ENCODE results near the gene ETV2.
A peak's percentile ranks its signal among the peaks of the same experiment; 100 is the strongest.
"Not testable (repeated sequence)": the region's sequence is repeated elsewhere in the genome, so short reads cannot be mapped to it uniquely, and the experiment has no call there.

The ETV2 gene

GRCh38 chr19:35675589-35676140 is 34.1 kb downstream of the ETV2 start:
- no peak overlapping the region for H3K4me3 ChIP-seq
- peaks cover 20 to 33% (median 25%) of the 10 kb centered on the region in 11 experiments for H3K27me3 ChIP-seq
- H3K4me1 ChIP-seq: peaks cover 0 to 7% (median 3%) of the 10 kb centered on the region in 10 experiments; a peak in 3 of 20 replicates
- no peaks in the 10 kb centered on the region for H3K9me3 ChIP-seq (replicated peaks in 1 of 11)
- no peak for TF ChIP-seq Cebpa-rat (IDR thresholded peaks at IDR 0.05)
- H3K36me3 ChIP-seq: no peaks in the 10 kb centered on the region
- no peak overlapping the region for H3K27ac ChIP-seq
- no peak overlapping the region for H3K4me2 ChIP-seq
- H4K20me1 ChIP-seq: no peaks in the 10 kb centered on the region
- H3K9ac ChIP-seq: no peak overlapping the region

DNA sequence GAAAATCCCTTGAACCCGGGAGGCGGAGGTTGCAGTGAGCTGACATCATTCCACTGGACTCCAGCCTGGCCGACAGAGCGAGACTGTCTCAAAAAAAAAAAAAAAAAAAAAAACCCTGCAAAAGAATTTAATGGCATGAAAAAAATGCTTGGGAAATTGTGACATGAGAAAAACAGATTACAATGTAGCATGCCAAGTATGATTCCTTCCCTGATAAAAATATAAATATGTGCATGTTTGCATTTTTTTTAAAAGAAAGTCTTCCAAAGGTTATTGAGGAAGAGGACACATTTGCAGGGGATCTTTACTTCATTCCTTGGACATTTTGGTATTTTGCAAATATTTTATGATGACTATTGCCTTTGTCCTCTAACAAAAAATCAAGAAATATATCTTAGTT is 48.3 kb downstream of the ETV2 start:
- H4K20me1 ChIP-seq: no peaks in the 10 kb centered on the region

DNA sequence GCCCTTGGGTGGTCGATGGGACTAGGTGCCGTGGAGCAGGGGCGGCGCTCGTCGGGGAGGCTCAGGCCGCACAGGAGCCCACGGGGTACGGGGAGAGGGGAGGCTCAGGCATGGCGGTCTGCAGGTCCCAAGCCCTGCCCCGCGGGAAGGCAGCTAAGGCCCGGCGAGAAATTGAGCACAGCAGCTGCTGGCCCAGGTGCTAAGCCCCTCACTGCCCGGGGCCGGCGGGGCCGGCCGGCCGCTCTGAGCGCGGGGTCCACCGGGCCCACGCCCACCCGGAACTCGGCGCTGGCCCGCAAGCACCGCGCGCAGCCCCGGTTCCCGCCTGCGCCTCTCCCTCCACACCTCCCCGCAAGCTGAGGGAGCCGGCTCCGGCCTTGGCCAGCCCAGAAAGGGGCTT is 49.6 kb downstream of the ETV2 start:
- not testable (repeated sequence) for H3K4me3 ChIP-seq; H3K4me2 ChIP-seq; H3K27me3 ChIP-seq; H3K27ac ChIP-seq; H4K20me1 ChIP-seq; H3K9me3 ChIP-seq (replicated peaks in 1 of 11); H3K9ac ChIP-seq; H3K36me3 ChIP-seq
- H3K4me1 ChIP-seq: peaks cover 0 to 17% (median 12%) of the 10 kb centered on the region in 10 experiments; a peak in 15 of 20 replicates

More for the DNA sequence above, 48.3 kb downstream of the ETV2 start:
- Histone ChIP-seq H3K27me3 (no peaks in the 10 kb centered on the region), H3K4me3 (no peak overlapping the region), H3K9me3 (replicated peaks in 1 of 11) (no peaks in the 10 kb centered on the region), H3K4me2 (no peak overlapping the region), H3K36me3 (no peaks in the 10 kb centered on the region), H3K27ac (no peak overlapping the region), H3K4me1 (peaks cover 0 to 17% (median 12%) of the 10 kb centered on the region in 10 experiments; a peak in 15 of 20 replicates), H3K9ac (no peak overlapping the region)
- no peak for TF ChIP-seq Cebpa-rat (IDR thresholded peaks at IDR 0.05)

DNA sequence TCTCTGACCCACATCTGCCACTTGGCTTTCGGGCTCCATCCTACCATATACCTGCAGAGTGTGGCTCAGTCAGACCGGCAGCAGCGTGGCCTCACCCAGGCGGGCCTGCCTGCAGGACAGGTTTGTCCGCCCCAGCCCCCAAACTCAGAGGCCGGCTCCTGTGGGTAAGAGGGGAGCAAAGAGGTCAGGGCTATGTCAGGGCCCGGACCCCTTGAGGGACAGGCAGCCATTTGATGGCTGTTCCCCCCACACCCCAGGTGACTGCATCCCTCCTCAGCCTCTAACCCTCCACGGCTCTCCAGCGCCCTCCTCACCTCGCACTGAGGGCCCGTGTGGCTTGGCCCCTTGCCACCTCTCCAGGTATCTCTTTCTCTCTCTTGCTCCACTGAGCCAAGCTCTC is 50.5 kb downstream of the ETV2 start:
- H3K9ac ChIP-seq: 0 out of 22 replicates have a peak overlapping the region, but pooled peaks of 1 of the 11 experiments have one; percentile 0
- H3K36me3 ChIP-seq: no peaks in the 10 kb centered on the region
- H3K9me3 ChIP-seq (replicated peaks in 1 of 11): 0 out of 22 replicates have a peak, but pooled peaks cover 0 to 4% (median 0%) of the 10 kb centered on the region in 11 experiments
- no peak overlapping the region for H3K4me3 ChIP-seq
- no peaks in the 10 kb centered on the region for H4K20me1 ChIP-seq
- peaks cover 0 to 15% (median 10%) of the 10 kb centered on the region in 10 experiments; a peak in 15 of 20 replicates for H3K4me1 ChIP-seq
- H3K27me3 ChIP-seq: no peaks in the 10 kb centered on the region
- H3K27ac ChIP-seq: no peak overlapping the region
- TF ChIP-seq Cebpa-rat (IDR thresholded peaks at IDR 0.05): no peak
- H3K4me2 ChIP-seq: no peak overlapping the region

GRCh38 chr19:35693422-35693821 is 51.9 kb downstream of the ETV2 start:
- H3K9ac ChIP-seq: 0 out of 22 replicates have a peak overlapping the region, but pooled peaks of 1 of the 11 experiments have one; percentile 16
- H3K9me3 ChIP-seq (replicated peaks in 1 of 11): 0 out of 22 replicates have a peak, but pooled peaks cover 0 to 4% (median 0%) of the 10 kb centered on the region in 11 experiments
- H3K27me3 ChIP-seq: no peaks in the 10 kb centered on the region
- H4K20me1 ChIP-seq: no peaks in the 10 kb centered on the region
- TF ChIP-seq Cebpa-rat (IDR thresholded peaks at IDR 0.05): no peak
- H3K4me2 ChIP-seq: peak overlapping the region in 5 of 11 experiments; percentile 12 to 59 (median 26); a peak in 3 of 22 replicates
- no peaks in the 10 kb centered on the region for H3K36me3 ChIP-seq
- H3K27ac ChIP-seq: no peak overlapping the region
- no peak overlapping the region for H3K4me3 ChIP-seq
- H3K4me1 ChIP-seq: peaks cover 0 to 9% (median 6%) of the 10 kb centered on the region in 10 experiments; a peak in 11 of 20 replicates

DNA sequence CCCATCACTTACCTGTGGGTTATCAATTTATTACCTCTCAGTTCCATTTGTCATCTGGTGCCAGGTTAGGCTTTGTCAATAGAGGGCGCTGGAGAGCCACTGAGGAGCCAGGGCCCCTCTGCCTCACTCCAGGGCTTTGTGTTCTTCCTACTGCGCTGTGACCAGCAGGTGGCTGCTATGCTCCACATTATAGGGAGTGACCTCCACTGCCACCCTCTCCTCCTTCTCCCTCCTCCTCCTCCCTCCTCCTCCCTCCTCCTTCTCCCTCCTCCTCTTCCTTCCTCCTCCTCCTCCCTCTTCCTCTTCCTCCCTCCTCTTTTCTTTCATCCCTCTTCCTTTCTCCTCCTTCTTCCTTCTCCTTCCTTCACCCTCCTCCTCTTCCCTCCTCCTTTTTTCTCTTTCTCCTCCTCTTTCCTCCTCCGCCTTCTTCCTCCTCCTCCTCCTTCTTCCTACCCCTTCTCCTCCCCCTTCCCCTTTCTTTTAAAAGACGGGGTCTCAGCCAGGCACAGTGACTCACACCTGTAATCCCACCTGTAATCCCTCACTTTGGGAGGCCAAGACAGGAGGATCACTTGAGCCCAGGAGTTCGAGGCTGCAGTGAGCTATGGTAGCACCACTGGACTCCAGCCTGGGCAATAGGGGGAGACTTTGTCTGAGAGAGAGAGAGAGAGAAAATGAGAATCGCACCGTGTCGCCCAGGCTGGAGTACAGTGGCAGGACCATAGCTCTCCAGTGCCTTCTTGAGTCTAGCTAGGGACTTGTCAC is 52.5 kb downstream of the ETV2 start:
- peaks cover 0 to 9% (median 6%) of the 10 kb centered on the region in 10 experiments; a peak in 11 of 20 replicates for H3K4me1 ChIP-seq
- H3K4me3 ChIP-seq: no peak overlapping the region
- H3K9me3 ChIP-seq (replicated peaks in 1 of 11): 0 out of 22 replicates have a peak, but pooled peaks cover 0 to 4% (median 0%) of the 10 kb centered on the region in 11 experiments
- no peak overlapping the region for H3K27ac ChIP-seq
- no peak for TF ChIP-seq Cebpa-rat (IDR thresholded peaks at IDR 0.05)
- H3K9ac ChIP-seq: no peak overlapping the region
- H3K4me2 ChIP-seq: peak overlapping the region in 3 of 11 experiments; percentile 26 to 59 (median 45); a peak in 1 of 22 replicates
- H4K20me1 ChIP-seq: no peaks in the 10 kb centered on the region
- no peaks in the 10 kb centered on the region for H3K27me3 ChIP-seq
- H3K36me3 ChIP-seq: no peaks in the 10 kb centered on the region

Data from BLaER1 treated with 17β-estradiol and CSF1 and Interleukin-3, amounts not matched to agents 10 nM and 100 nM (cell line).